Liver (tissue), 3 donors: ENCODE data around the gene ZBTB26.

Experiments
- EGR1 ChIP-seq, 2 donors: IDR thresholded peaks; 2 replicates each; pipeline ENCODE4 v1.6.1; 2016 to 2018; ENCODE audit warnings: antibody characterized with exemption in 2 of 2, low read depth in 2 of 2
- JUND ChIP-seq, 2 donors: IDR thresholded peaks; 2 replicates each; pipeline ENCODE4 v1.6.1; 2016; ENCODE audit warnings: antibody characterized with exemption in 2 of 2
- RAD21 ChIP-seq, 2 donors: IDR thresholded peaks; 2 replicates each; pipeline ENCODE4 v1.6.1; 2016; ENCODE audit warnings: antibody characterized with exemption in 2 of 2, mild to moderate bottlenecking in 2 of 2
- RXRA ChIP-seq, 2 donors: IDR thresholded peaks; 2 replicates each; pipeline ENCODE4 v1.6.1; 2017 to 2018; ENCODE audit warnings: antibody characterized with exemption in 2 of 2, mild to moderate bottlenecking in 1 of 2
- SP1 ChIP-seq: IDR thresholded peaks from 2 replicates; pipeline ENCODE4 v1.6.1; 2018; ENCODE audit warnings: antibody characterized with exemption, mild to moderate bottlenecking
- TAF1 ChIP-seq: conservative IDR thresholded peaks from 2 replicates; pipeline ENCODE4 v1.6.1; 2016; ENCODE audit warnings: antibody characterized with exemption, mild to moderate bottlenecking
- YY1 ChIP-seq: IDR thresholded peaks from 2 replicates; pipeline ENCODE4 v1.6.1; 2016; ENCODE audit warnings: antibody characterized with exemption, mild to moderate bottlenecking
- TF ChIP-seq, protein P1 (sequence below): fragments of 150-350 bp; IDR thresholded peaks from 2 replicates; pipeline ENCODE4 v1.5.1; 2017; ENCODE audit warnings: improper control_type of control experiment, low read depth, low read length; ENCODE audit not compliant: missing input control
- TF ChIP-seq, protein P2 (sequence below): IDR thresholded peaks from 2 replicates; pipeline ENCODE4 v1.6.1; 2016; ENCODE audit warnings: antibody characterized with exemption
- TF ChIP-seq, protein P3 (sequence below): IDR thresholded peaks from 2 replicates; pipeline ENCODE4 v1.6.1; 2016; ENCODE audit warnings: antibody characterized with exemption, mild to moderate bottlenecking
- TF ChIP-seq, protein P4 (sequence below): IDR thresholded peaks from 2 replicates; pipeline ENCODE4 v1.6.1; 2016; ENCODE audit warnings: antibody characterized with exemption
- donor health status: healthy.
- donor health status: healthy.

GRCh38 chr9:122918310-122918709 lies 13.0 kb downstream of the ZBTB26 start:
- TF ChIP-seq JUND (IDR thresholded peaks at IDR 0.05) (no peak), RAD21 (IDR thresholded peaks at IDR 0.05) (no peak), RXRA (IDR thresholded peaks at IDR 0.05) (no peak), SP1 (no peak), YY1 (no peak), TAF1 (no peak), EGR1 (IDR thresholded peaks at IDR 0.05; ENCODE audit: low read depth in 2 of 2) (no peak)
- TF ChIP-seq, protein P1, sequence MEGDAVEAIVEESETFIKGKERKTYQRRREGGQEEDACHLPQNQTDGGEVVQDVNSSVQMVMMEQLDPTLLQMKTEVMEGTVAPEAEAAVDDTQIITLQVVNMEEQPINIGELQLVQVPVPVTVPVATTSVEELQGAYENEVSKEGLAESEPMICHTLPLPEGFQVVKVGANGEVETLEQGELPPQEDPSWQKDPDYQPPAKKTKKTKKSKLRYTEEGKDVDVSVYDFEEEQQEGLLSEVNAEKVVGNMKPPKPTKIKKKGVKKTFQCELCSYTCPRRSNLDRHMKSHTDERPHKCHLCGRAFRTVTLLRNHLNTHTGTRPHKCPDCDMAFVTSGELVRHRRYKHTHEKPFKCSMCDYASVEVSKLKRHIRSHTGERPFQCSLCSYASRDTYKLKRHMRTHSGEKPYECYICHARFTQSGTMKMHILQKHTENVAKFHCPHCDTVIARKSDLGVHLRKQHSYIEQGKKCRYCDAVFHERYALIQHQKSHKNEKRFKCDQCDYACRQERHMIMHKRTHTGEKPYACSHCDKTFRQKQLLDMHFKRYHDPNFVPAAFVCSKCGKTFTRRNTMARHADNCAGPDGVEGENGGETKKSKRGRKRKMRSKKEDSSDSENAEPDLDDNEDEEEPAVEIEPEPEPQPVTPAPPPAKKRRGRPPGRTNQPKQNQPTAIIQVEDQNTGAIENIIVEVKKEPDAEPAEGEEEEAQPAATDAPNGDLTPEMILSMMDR, result no peak
- TF ChIP-seq, protein P2, sequence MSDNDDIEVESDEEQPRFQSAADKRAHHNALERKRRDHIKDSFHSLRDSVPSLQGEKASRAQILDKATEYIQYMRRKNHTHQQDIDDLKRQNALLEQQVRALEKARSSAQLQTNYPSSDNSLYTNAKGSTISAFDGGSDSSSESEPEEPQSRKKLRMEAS, result no peak
- TF ChIP-seq, protein P3, sequence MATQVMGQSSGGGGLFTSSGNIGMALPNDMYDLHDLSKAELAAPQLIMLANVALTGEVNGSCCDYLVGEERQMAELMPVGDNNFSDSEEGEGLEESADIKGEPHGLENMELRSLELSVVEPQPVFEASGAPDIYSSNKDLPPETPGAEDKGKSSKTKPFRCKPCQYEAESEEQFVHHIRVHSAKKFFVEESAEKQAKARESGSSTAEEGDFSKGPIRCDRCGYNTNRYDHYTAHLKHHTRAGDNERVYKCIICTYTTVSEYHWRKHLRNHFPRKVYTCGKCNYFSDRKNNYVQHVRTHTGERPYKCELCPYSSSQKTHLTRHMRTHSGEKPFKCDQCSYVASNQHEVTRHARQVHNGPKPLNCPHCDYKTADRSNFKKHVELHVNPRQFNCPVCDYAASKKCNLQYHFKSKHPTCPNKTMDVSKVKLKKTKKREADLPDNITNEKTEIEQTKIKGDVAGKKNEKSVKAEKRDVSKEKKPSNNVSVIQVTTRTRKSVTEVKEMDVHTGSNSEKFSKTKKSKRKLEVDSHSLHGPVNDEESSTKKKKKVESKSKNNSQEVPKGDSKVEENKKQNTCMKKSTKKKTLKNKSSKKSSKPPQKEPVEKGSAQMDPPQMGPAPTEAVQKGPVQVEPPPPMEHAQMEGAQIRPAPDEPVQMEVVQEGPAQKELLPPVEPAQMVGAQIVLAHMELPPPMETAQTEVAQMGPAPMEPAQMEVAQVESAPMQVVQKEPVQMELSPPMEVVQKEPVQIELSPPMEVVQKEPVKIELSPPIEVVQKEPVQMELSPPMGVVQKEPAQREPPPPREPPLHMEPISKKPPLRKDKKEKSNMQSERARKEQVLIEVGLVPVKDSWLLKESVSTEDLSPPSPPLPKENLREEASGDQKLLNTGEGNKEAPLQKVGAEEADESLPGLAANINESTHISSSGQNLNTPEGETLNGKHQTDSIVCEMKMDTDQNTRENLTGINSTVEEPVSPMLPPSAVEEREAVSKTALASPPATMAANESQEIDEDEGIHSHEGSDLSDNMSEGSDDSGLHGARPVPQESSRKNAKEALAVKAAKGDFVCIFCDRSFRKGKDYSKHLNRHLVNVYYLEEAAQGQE, result no peak
- TF ChIP-seq, protein P4, sequence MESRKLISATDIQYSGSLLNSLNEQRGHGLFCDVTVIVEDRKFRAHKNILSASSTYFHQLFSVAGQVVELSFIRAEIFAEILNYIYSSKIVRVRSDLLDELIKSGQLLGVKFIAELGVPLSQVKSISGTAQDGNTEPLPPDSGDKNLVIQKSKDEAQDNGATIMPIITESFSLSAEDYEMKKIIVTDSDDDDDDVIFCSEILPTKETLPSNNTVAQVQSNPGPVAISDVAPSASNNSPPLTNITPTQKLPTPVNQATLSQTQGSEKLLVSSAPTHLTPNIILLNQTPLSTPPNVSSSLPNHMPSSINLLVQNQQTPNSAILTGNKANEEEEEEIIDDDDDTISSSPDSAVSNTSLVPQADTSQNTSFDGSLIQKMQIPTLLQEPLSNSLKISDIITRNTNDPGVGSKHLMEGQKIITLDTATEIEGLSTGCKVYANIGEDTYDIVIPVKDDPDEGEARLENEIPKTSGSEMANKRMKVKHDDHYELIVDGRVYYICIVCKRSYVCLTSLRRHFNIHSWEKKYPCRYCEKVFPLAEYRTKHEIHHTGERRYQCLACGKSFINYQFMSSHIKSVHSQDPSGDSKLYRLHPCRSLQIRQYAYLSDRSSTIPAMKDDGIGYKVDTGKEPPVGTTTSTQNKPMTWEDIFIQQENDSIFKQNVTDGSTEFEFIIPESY, result no peak
